SIG-M5 (cell line): ENCODE results near the gene PRR7.

Experiments used
- DNase-seq: peaks from one replicate; lab custom pipeline; 2025; lab: John Stamatoyannopoulos, UW

The PRR7 gene

GRCh38 chr5:177499842-177500241, 53.2 kb downstream of the PRR7 start:
- DNase-seq: no peak

GRCh38 chr5:177500685-177501522, 54.3 kb downstream of the PRR7 start:
- DNase-seq: no peak

GRCh38 chr5:177501874-177502678, 55.5 kb downstream of the PRR7 start:
- DNase-seq: no peak

GRCh38 chr5:177502886-177503285, 56.3 kb downstream of the PRR7 start:
- DNase-seq: no peak

- no peak for DNase-seq
Observed at GRCh38 chr5:177503351-177504085, 56.9 kb downstream of the PRR7 start.

GRCh38 chr5:177504086-177505056, 57.8 kb downstream of the PRR7 start:
- no peak for DNase-seq

GRCh38 chr5:177505075-177505474, 58.5 kb downstream of the PRR7 start:
- no peak for DNase-seq
